Measurements from ENCODE around the gene ITGA2. TPM values are rescaled to one million over a fixed set of nuclear protein-coding genes. Genes with fewer than 3 reads are reported as not detected.

ITGA2 gene
- total and polyA plus RNA-seq, 9 of the 15 experiments (the other 6 are each of a cell fraction or from before 2014, with no cell fraction given), result 0.01 to 0.09 (median 0.03) TPM; not detected in 5

- intact Hi-C loops (cut with micrococcal nuclease), result no loop called here
- FAIRE-seq, result no peak
These were observed 76.9 kb downstream of the ITGA2 start for GRCh38 chr5:53066088-53066487.

More at GRCh38 chr5:53066088-53066487, 76.9 kb downstream of the ITGA2 start:
- H3K4me2 ChIP-seq (ENCODE audit: insufficient read depth, low read length), result no peak overlapping the region
- no peaks in the 10 kb centered on the region for H3K4me1 ChIP-seq (replicated peaks in 1 of 2; ENCODE audit: control insufficient read depth in 2 of 2, insufficient read depth in 2 of 2, low read length in 2 of 2)
- no peak overlapping the region for H3K27ac ChIP-seq (ENCODE audit: extremely low read depth, low read depth, low read length)
- H4K20me1 ChIP-seq (replicated peaks; ENCODE audit: control insufficient read depth, insufficient read depth, low read length), result no peaks in the 10 kb centered on the region; the same call in 1 of the 2 replicates
- H3K4me3 ChIP-seq, result no peak overlapping the region
- TF ChIP-seq MEF2D (tag; conservative IDR thresholded peaks at IDR 0.05; ENCODE audit: low read depth) (peak; percentile 66; the same call in 1 of the 2 replicates), ZNF263 (CRISPR knock-in tag; IDR thresholded peaks at IDR 0.05; ENCODE audit: borderline replicate concordance) (no peak), ZNF76 (CRISPR knock-in tag; IDR thresholded peaks at IDR 0.05; ENCODE audit: borderline replicate concordance) (no peak), BDP1 (IDR thresholded peaks at IDR 0.05; ENCODE audit: insufficient read depth, insufficient read length) (no peak), HSF4 (CRISPR knock-in tag; IDR thresholded peaks at IDR 0.05; ENCODE audit: borderline replicate concordance) (no peak), MEF2A (IDR thresholded peaks at IDR 0.05; ENCODE audit: control insufficient read depth, low read depth, low read length) (0 out of 2 replicates have a peak, but pooled peaks have one; percentile 29), TFE3 (CRISPR knock-in tag; IDR thresholded peaks at IDR 0.05) (peak; percentile 61)
- H3K9me1 ChIP-seq (ENCODE audit: control insufficient read depth, insufficient read depth, low read length), result no peaks in the 10 kb centered on the region
- 0 out of 5 replicates have a peak, but pooled peaks cover 0 to 2% of the 10 kb centered on the region in 2 experiments for H3K27me3 ChIP-seq (ENCODE audit: control insufficient read depth in 2 of 2, insufficient read depth in 2 of 2, low read length in 2 of 2)
- no peak overlapping the region for H3K9ac ChIP-seq (ENCODE audit: insufficient read depth in 1 of 2, low read depth in 2 of 2, low read length in 2 of 2)
- H3K36me3 ChIP-seq (ENCODE audit: control insufficient read depth, insufficient read depth, low read length), result no peaks in the 10 kb centered on the region
- in situ Hi-C loops (cut with MboI), result no loop called here
- no peaks in the 10 kb centered on the region for H3K9me3 ChIP-seq (replicated peaks; ENCODE audit: control insufficient read depth, insufficient read depth, low read depth, low read length)
- H3K79me2 ChIP-seq (ENCODE audit: control insufficient read depth, insufficient read depth, low read length), result no peaks in the 10 kb centered on the region
- BruUV-seq (replicated peaks), result no TSS peak
- 0% methylated on average over 1 of the region's 1 CpG for WGBS (ENCODE audit: insufficient coverage, low coverage, missing lambda C conversion rate)
- no peak for ATAC-seq
- ChIA-PET POLR2A (no interaction called here), CTCF (ENCODE audit: low intra/inter-chr PET ratio) (no interaction called here)
- no peak for DNase-seq (ENCODE audit: extremely low read depth in 1 of 4, low spot score in 3 of 4)
- no peak overlapping the region for H2AFZ ChIP-seq (ENCODE audit: low read depth, low read length)

Data from K562 (cell line).